BLaER1 (cell line): ENCODE data around the gene SH3TC1.

Experiments used
- H3K27ac ChIP-seq: shearing (Covaris generic); formaldehyde crosslinking; 2 replicates; pipeline ENCODE4 v1.8.1; 2022
- H3K27me3 ChIP-seq: shearing (Covaris generic); formaldehyde crosslinking; 2 replicates; pipeline ENCODE4 v1.8.1; 2022
- H3K36me3 ChIP-seq: shearing (Covaris generic); formaldehyde crosslinking; 2 replicates; pipeline ENCODE4 v1.8.1; 2022
- H3K4me1 ChIP-seq: shearing (Covaris generic); formaldehyde crosslinking; 2 replicates; pipeline ENCODE4 v1.8.1; 2022
- H3K4me2 ChIP-seq: shearing (Covaris generic); formaldehyde crosslinking; 2 replicates; pipeline ENCODE4 v1.8.1; 2022
- H3K4me3 ChIP-seq: shearing (Covaris generic); formaldehyde crosslinking; 2 replicates; pipeline ENCODE4 v1.8.1; 2022
- H3K9ac ChIP-seq: shearing (Covaris generic); formaldehyde crosslinking; 2 replicates; pipeline ENCODE4 v1.8.1; 2022
- H3K9me3 ChIP-seq: shearing (Covaris generic); formaldehyde crosslinking; 2 replicates; pipeline ENCODE4 v1.8.1; 2022
- H4K20me1 ChIP-seq: shearing (Covaris generic); formaldehyde crosslinking; 2 replicates; pipeline ENCODE4 v1.8.1; 2022
- Cebpa-rat ChIP-seq: shearing (Covaris generic); IDR thresholded peaks from 2 replicates; pipeline ENCODE4 v1.8.1; 2022

Gene SH3TC1

DNA sequence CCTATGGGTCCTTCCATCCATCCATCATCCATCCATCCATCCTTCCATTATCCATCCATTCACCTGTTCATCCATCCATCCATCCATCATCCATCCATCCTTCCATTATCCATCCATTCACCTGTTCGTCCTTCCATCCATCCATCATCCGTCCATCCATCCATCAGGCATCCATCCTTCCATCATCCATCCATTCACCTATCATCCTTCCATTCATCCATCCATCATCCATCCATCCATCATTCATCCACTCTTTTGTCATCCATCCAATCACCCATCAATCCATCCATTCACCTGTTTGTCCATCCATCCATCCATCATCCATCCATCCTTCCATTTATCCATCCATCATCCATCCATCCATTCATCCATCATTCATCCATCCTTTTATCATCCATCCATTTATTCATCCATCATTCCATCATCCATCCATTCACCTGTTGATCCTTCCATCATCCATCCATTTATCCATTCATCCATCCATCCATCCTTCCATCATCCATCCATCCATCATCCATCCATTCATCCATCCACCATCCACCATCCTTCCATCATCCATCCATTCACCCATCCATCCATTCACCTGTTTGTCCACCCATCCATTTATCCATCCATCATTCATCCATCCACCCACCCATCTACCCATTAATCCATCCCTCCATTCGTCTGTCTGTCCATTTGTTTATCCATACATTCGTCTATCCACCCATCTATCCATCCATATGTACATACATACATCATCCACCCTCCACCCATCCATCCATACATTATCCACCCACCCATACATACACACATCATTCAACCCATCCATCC lies 34.8 kb downstream of the SH3TC1 start:
- no peak overlapping the region for H3K4me3 ChIP-seq
- peaks cover 76% of the 10 kb centered on the region for H3K36me3 ChIP-seq
- H3K9ac ChIP-seq = no peak overlapping the region
- H3K27me3 ChIP-seq = no peaks in the 10 kb centered on the region
- TF ChIP-seq Cebpa-rat = no peak
- peaks cover 74% of the 10 kb centered on the region for H4K20me1 ChIP-seq
- peaks cover 47% of the 10 kb centered on the region for H3K4me1 ChIP-seq
- no peak overlapping the region for H3K27ac ChIP-seq
- H3K9me3 ChIP-seq = no peaks in the 10 kb centered on the region
- no peak overlapping the region for H3K4me2 ChIP-seq

DNA sequence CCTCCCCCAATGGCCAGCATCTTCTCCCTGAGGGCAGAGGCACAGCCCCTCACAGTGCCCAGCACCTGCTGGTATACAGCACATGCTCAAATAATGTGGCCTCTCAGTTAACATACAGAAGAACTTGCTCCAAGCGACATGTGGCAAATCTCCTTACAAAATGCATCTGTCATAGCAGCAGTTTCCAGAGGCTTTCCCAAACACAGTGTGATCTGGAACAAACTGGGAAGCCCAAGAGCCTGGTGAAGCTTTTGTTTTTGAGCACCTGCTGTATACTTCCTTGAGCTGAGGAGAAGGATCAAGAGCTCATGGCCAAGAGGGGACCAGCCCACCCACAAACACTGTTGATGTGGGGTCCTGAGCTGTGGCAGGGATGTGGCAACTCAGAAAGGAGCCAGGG lies 35.6 kb downstream of the SH3TC1 start:
- H3K4me2 ChIP-seq = no peak overlapping the region

GRCh38 chr4:8235224-8235623 lies 36.1 kb downstream of the SH3TC1 start:
- peaks cover 47% of the 10 kb centered on the region for H3K4me1 ChIP-seq
- no peak overlapping the region for H3K27ac ChIP-seq
- H4K20me1 ChIP-seq = peaks cover 74% of the 10 kb centered on the region
- no peak overlapping the region for H3K9ac ChIP-seq
- H3K27me3 ChIP-seq = no peaks in the 10 kb centered on the region
- no peak overlapping the region for H3K4me3 ChIP-seq
- TF ChIP-seq Cebpa-rat = no peak
- no peak overlapping the region for H3K4me2 ChIP-seq
- no peaks in the 10 kb centered on the region for H3K9me3 ChIP-seq
- peaks cover 89% of the 10 kb centered on the region for H3K36me3 ChIP-seq

More for the DNA sequence above, 35.6 kb downstream of the SH3TC1 start:
- H3K27ac ChIP-seq = no peak overlapping the region
- H3K4me3 ChIP-seq = no peak overlapping the region
- H3K4me1 ChIP-seq = peaks cover 47% of the 10 kb centered on the region
- no peaks in the 10 kb centered on the region for H3K27me3 ChIP-seq
- H4K20me1 ChIP-seq = peaks cover 74% of the 10 kb centered on the region
- H3K9me3 ChIP-seq = no peaks in the 10 kb centered on the region
- TF ChIP-seq Cebpa-rat = no peak
- H3K9ac ChIP-seq = no peak overlapping the region
- peaks cover 85% of the 10 kb centered on the region for H3K36me3 ChIP-seq

DNA sequence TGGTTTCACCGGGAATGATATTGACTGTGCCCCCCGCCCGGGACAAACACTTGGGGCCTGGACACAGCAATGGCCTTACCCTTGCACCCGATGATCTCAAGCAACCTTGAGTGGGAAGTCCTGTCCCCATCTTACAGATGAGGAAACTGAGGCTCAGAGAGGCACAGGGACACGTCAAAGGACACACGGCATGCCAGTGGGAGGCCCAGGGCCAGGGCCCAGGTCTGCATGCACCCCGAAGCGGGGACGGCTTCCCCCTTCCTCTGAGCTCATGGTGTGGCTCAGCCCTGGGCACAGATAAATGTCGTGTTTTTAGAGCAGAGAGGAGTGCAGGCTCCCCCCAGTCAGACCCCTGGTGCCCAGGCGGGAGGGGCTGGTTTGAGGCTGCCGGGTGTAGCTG lies 36.6 kb downstream of the SH3TC1 start:
- peaks cover 93% of the 10 kb centered on the region for H3K36me3 ChIP-seq
- no peak for TF ChIP-seq Cebpa-rat
- H3K4me3 ChIP-seq = no peak overlapping the region
- peaks cover 74% of the 10 kb centered on the region for H4K20me1 ChIP-seq
- peaks cover 47% of the 10 kb centered on the region for H3K4me1 ChIP-seq
- H3K4me2 ChIP-seq = no peak overlapping the region
- no peak overlapping the region for H3K9ac ChIP-seq
- H3K9me3 ChIP-seq = no peaks in the 10 kb centered on the region
- peak overlapping the region; percentile 18; the same call in 1 of the 2 replicates for H3K27ac ChIP-seq
- H3K27me3 ChIP-seq = no peaks in the 10 kb centered on the region

GRCh38 chr4:8236106-8236919 lies 37.2 kb downstream of the SH3TC1 start:
- 0 out of 2 replicates have a peak overlapping the region, but pooled peaks have one; percentile 6 for H3K9ac ChIP-seq
- peaks cover 94% of the 10 kb centered on the region for H3K36me3 ChIP-seq
- no peak overlapping the region for H3K4me3 ChIP-seq
- H3K9me3 ChIP-seq = no peaks in the 10 kb centered on the region
- H3K27ac ChIP-seq = peak overlapping the region; percentile 18; the same call in 1 of the 2 replicates
- H4K20me1 ChIP-seq = peaks cover 74% of the 10 kb centered on the region
- H3K4me1 ChIP-seq = peaks cover 47% of the 10 kb centered on the region
- no peaks in the 10 kb centered on the region for H3K27me3 ChIP-seq
- no peak overlapping the region for H3K4me2 ChIP-seq
- TF ChIP-seq Cebpa-rat = no peak

DNA sequence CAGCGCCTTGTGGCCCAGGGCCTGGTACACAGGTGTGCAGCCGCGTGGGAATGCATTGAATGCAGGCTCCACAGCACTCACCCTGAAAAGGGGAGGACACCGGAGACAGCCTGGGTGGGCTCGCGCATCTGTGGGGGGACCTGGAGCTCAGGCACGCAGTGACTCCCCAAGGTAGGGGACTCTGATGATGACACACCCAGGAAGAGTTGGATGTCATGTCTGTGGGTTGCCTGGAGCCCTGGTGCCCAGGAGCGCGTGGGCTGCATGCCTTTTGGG lies 37.8 kb downstream of the SH3TC1 start:
- H3K9me3 ChIP-seq = no peaks in the 10 kb centered on the region
- H4K20me1 ChIP-seq = peaks cover 69% of the 10 kb centered on the region
- H3K4me3 ChIP-seq = no peak overlapping the region
- no peak for TF ChIP-seq Cebpa-rat
- no peak overlapping the region for H3K27ac ChIP-seq
- H3K27me3 ChIP-seq = no peaks in the 10 kb centered on the region
- H3K9ac ChIP-seq = no peak overlapping the region
- peaks cover 94% of the 10 kb centered on the region for H3K36me3 ChIP-seq
- no peak overlapping the region for H3K4me2 ChIP-seq
- H3K4me1 ChIP-seq = peaks cover 47% of the 10 kb centered on the region

GRCh38 chr4:8237256-8237989 lies 38.3 kb downstream of the SH3TC1 start:
- no peak for TF ChIP-seq Cebpa-rat
- Histone ChIP-seq H3K9me3 (no peaks in the 10 kb centered on the region), H3K4me2 (no peak overlapping the region), H3K4me1 (peaks cover 52% of the 10 kb centered on the region), H3K9ac (no peak overlapping the region), H3K27me3 (no peaks in the 10 kb centered on the region), H3K27ac (no peak overlapping the region), H3K4me3 (no peak overlapping the region), H3K36me3 (peaks cover 92% of the 10 kb centered on the region), H4K20me1 (peaks cover 69% of the 10 kb centered on the region)

DNA sequence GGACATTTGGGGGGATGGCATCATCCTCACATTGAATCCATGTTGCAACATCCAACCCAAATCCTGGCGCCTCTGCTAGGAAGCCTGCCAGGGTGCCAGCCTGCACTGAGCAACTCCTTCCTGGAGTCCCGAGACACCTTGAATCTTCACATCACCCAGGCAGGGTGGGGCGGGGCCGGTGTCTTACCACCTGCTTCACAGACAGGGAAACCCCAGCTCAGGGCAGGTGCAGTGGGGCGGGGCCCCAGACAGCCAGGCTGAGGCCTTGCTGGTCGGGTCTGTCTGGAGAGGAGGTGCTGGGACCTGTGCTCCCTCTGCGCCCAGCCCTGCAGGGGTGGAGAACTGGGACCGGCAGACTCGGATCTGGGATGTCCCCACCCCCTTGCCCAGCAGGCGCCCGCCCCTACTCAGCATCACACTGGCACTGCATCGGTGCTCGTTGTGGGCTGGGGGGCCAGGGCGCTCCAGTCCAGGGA lies 39.0 kb downstream of the SH3TC1 start:
- no peaks in the 10 kb centered on the region for H3K27me3 ChIP-seq
- H3K4me3 ChIP-seq = no peak overlapping the region
- no peak for TF ChIP-seq Cebpa-rat
- no peak overlapping the region for H3K9ac ChIP-seq
- H3K27ac ChIP-seq = peak overlapping the region; percentile 41; the same call in 1 of the 2 replicates
- H3K9me3 ChIP-seq = no peaks in the 10 kb centered on the region
- peaks cover 69% of the 10 kb centered on the region for H4K20me1 ChIP-seq
- H3K36me3 ChIP-seq = peaks cover 86% of the 10 kb centered on the region
- H3K4me1 ChIP-seq = peaks cover 59% of the 10 kb centered on the region
- H3K4me2 ChIP-seq = peak overlapping the region; percentile 24; the same call in 1 of the 2 replicates

GRCh38 chr4:8238515-8239053 lies 39.5 kb downstream of the SH3TC1 start:
- peaks cover 80% of the 10 kb centered on the region for H3K36me3 ChIP-seq
- no peak for TF ChIP-seq Cebpa-rat
- peak overlapping the region; percentile 24; the same call in 1 of the 2 replicates for H3K4me2 ChIP-seq
- no peak overlapping the region for H3K9ac ChIP-seq
- H3K4me1 ChIP-seq = peaks cover 62% of the 10 kb centered on the region
- H3K27me3 ChIP-seq = no peaks in the 10 kb centered on the region
- no peaks in the 10 kb centered on the region for H3K9me3 ChIP-seq
- peak overlapping the region; percentile 41; the same call in 1 of the 2 replicates for H3K27ac ChIP-seq
- no peak overlapping the region for H3K4me3 ChIP-seq
- peaks cover 69% of the 10 kb centered on the region for H4K20me1 ChIP-seq
